IMR-90 (cell line): ENCODE data around the gene IL36A. TPM values are rescaled to one million over a fixed set of nuclear protein-coding genes. Genes with fewer than 3 reads are reported as not detected.

ENCODE experiments used
- ATAC-seq: fragments of 200-7000 bp; cut with Tn5 transposase; 2 replicates; pipeline ENCODE4 v1.9.1; 2020; ENCODE audit warnings: low read depth, mild to moderate bottlenecking, moderate library complexity
- BruUV-seq: library from RNA; stranded (reverse); fragments of 400-500 nt; replicated peaks from 2 replicates; lab custom pipeline; 2021; lab: Mats Ljungman, UMichigan
- CTCF ChIA-PET: fragments of 300-600 bp; formaldehyde crosslinking; extraction: SDS; loops from one replicate; lab custom pipeline; 2021; ENCODE audit warnings: antibody characterized with exemption; lab: Yijun Ruan, JAX
- POLR2A ChIA-PET: fragments of 300-600 bp; sonication (Branson Sonifier 250); formaldehyde crosslinking; loops from one replicate; lab custom pipeline; 2022; ENCODE audit warnings: antibody characterized with exemption; ENCODE audit not compliant: unreplicated experiment; lab: Charles Lee
- DNase-seq: peaks from one replicate; pipeline ENCODE4 v3.0.0; 2013
- H2AFZ ChIP-seq: replicated peaks from 2 replicates; pipeline ENCODE3; 2013; ENCODE audit warnings: low read length, mild to moderate bottlenecking; ENCODE audit not compliant: poor library complexity
- H2AK5ac ChIP-seq: 2 replicates; pipeline ENCODE4 v1.6.1; 2013; ENCODE audit warnings: low read depth, low read length, inconsistent platforms
- H2AK9ac ChIP-seq: replicated peaks from 2 replicates; pipeline ENCODE3; 2013; ENCODE audit warnings: mild to moderate bottlenecking, low read depth, low read length, moderate library complexity; ENCODE audit not compliant: poor library complexity
- H2BK120ac ChIP-seq: 2 replicates; pipeline ENCODE4 v1.6.1; 2013; ENCODE audit warnings: low read depth, low read length, inconsistent platforms
- H2BK15ac ChIP-seq: 3 replicates; pipeline ENCODE4 v1.6.1; 2013; ENCODE audit warnings: low read depth, low read length, inconsistent platforms
- H2BK20ac ChIP-seq: 2 replicates; pipeline ENCODE4 v1.6.1; 2013; ENCODE audit warnings: low read depth, mild to moderate bottlenecking, inconsistent platforms, low read length, moderate library complexity
- H2BK5ac ChIP-seq: 2 replicates; pipeline ENCODE4 v1.6.1; 2013; ENCODE audit warnings: mild to moderate bottlenecking, low read depth, low read length, inconsistent platforms; ENCODE audit not compliant: poor library complexity, severe bottlenecking
- H3K14ac ChIP-seq: replicated peaks from 2 replicates; pipeline ENCODE4 v1.6.1; 2013; ENCODE audit warnings: low read depth, low read length, inconsistent platforms
- H3K18ac ChIP-seq: 2 replicates; pipeline ENCODE4 v1.6.1; 2013; ENCODE audit warnings: low read depth, low read length, control low read depth
- H3K23ac ChIP-seq: 2 replicates; pipeline ENCODE4 v1.6.1; 2013; ENCODE audit warnings: low read depth, low read length, inconsistent platforms
- H3K27ac ChIP-seq: 2 replicates; pipeline ENCODE4 v1.5.1; 2013; ENCODE audit warnings: mild to moderate bottlenecking, control low read depth, low read length; ENCODE audit not compliant: insufficient read depth
- H3K27me3 ChIP-seq: 2 replicates; pipeline ENCODE4 v1.6.1; 2013; ENCODE audit warnings: low read length; ENCODE audit not compliant: control insufficient read depth, insufficient read depth
- H3K36me3 ChIP-seq: 2 replicates; pipeline ENCODE4 v1.6.1; 2013; ENCODE audit warnings: low read length, mixed read lengths; ENCODE audit not compliant: control insufficient read depth, insufficient read depth
- H3K4ac ChIP-seq: 2 replicates; pipeline ENCODE4 v1.6.1; 2013; ENCODE audit warnings: low read depth, low read length, inconsistent platforms
- H3K4me1 ChIP-seq: 2 replicates; pipeline ENCODE4 v1.6.1; 2013; ENCODE audit warnings: low read length, mixed read lengths; ENCODE audit not compliant: control insufficient read depth, insufficient read depth
- H3K4me2 ChIP-seq: 2 replicates; pipeline ENCODE4 v1.6.1; 2013; ENCODE audit warnings: low read depth, mild to moderate bottlenecking, control low read depth, low read length, moderate library complexity
- H3K4me3 ChIP-seq: 2 replicates; pipeline ENCODE4 v1.5.1; 2013; ENCODE audit warnings: low read depth, mild to moderate bottlenecking, control low read depth, low read length, moderate library complexity; ENCODE audit not compliant: insufficient read depth
- H3K56ac ChIP-seq: 2 replicates; pipeline ENCODE4 v1.6.1; 2013; ENCODE audit warnings: low read length, inconsistent platforms; ENCODE audit not compliant: insufficient read depth; ENCODE audit errors: extremely low read depth
- H3K79me1 ChIP-seq, 2 experiments: 2 replicates each; pipeline ENCODE4 v1.6.1; 2013; ENCODE audit warnings: low read length in 2 of 2, inconsistent platforms in 1 of 2, low read depth in 1 of 2
- H3K9ac ChIP-seq: 2 replicates; pipeline ENCODE4 v1.6.1; 2013; ENCODE audit warnings: low read depth, low read length, control low read depth
- H3K9me1 ChIP-seq: 2 replicates; pipeline ENCODE4 v1.6.1; 2013; ENCODE audit warnings: low read length, inconsistent platforms; ENCODE audit not compliant: insufficient read depth
- H3K9me3 ChIP-seq: 2 replicates; pipeline ENCODE4 v1.6.1; 2013; ENCODE audit warnings: low read length; ENCODE audit not compliant: control insufficient read depth, insufficient read depth
- H4K20me1 ChIP-seq: 2 replicates; pipeline ENCODE4 v1.6.1; 2013; ENCODE audit warnings: low read length, inconsistent platforms; ENCODE audit not compliant: insufficient read depth
- H4K5ac ChIP-seq: 2 replicates; pipeline ENCODE4 v1.6.1; 2013; ENCODE audit warnings: mild to moderate bottlenecking, low read depth, low read length, control low read depth
- H4K8ac ChIP-seq, 2 experiments: 2 replicates each; pipeline ENCODE4 v1.6.1; 2013; ENCODE audit warnings: low read depth in 2 of 2, low read length in 2 of 2, control low read depth in 1 of 2, inconsistent platforms in 1 of 2
- H4K91ac ChIP-seq: 2 replicates; pipeline ENCODE4 v1.6.1; 2013; ENCODE audit warnings: low read depth, low read length, inconsistent platforms; ENCODE audit not compliant: insufficient read depth
- CEBPB ChIP-seq: IDR thresholded peaks from 2 replicates; pipeline ENCODE4 v1.6.1; 2012; ENCODE audit warnings: low read depth, low read length, improper control_type of control experiment
- CHD1 ChIP-seq: IDR thresholded peaks from 2 replicates; pipeline ENCODE4 v1.6.1; 2012; ENCODE audit warnings: low read depth, low read length, improper control_type of control experiment
- MAZ ChIP-seq: IDR thresholded peaks from 2 replicates; pipeline ENCODE4 v1.6.1; 2012; ENCODE audit warnings: low read depth, mild to moderate bottlenecking, low read length, improper control_type of control experiment, moderate library complexity, borderline replicate concordance
- RAD21 ChIP-seq: IDR thresholded peaks from 2 replicates; pipeline ENCODE4 v1.6.1; 2012; ENCODE audit warnings: low read length, improper control_type of control experiment
- RCOR1 ChIP-seq: IDR thresholded peaks from 2 replicates; pipeline ENCODE4 v1.6.1; 2012; ENCODE audit warnings: mild to moderate bottlenecking, low read length, improper control_type of control experiment; ENCODE audit not compliant: insufficient replicate concordance
- USF2 ChIP-seq: fragments of 150-350 bp; IDR thresholded peaks from 2 replicates; pipeline ENCODE4 v1.6.1; 2017; ENCODE audit warnings: mild to moderate bottlenecking, antibody characterized with exemption, low read length, low read depth
- WGBS, 2 experiments: methylation state at CpG; one replicate each; pipeline versions ENCODE4 v1.1.5 to v1.1.7; 2013; ENCODE audit warnings: missing lambda C conversion rate in 2 of 2; ENCODE audit not compliant: insufficient read length in 1 of 2; ENCODE audit errors: extremely low coverage in 2 of 2; 5-methylcytosine and 5-hydroxymethylcytosine counted together
- dilution Hi-C: fragments of 300-500 bp; cut with HindIII; formaldehyde crosslinking; loops from one replicate; pipeline ENCODE4 v1.14.3; 2018; ENCODE audit warnings: low sequenced_read_pairs; ENCODE audit not compliant: unreplicated experiment
- in situ Hi-C: fragments of 300-500 bp; cut with MboI; formaldehyde crosslinking; loops from 3 replicates; pipeline ENCODE4 v1.14.3; 2019; ENCODE audit warnings: low sequenced_read_pairs, inconsistent platforms, mixed read lengths
- intact Hi-C: fragments of 100-400 bp; cut with micrococcal nuclease; formaldehyde crosslinking; loops from 2 replicates; pipeline ENCODE4 v1.10.0; 2022
- polyA plus RNA-seq, 3 experiments: library from polyadenylated mRNA; depleted of rRNA; stranded (reverse); fragments of >200 nt; gene quantifications; 2 replicates each; pipeline ENCODE4 v1.2.3, GENCODE V29; 2012; ENCODE audit warnings: low replicate concordance in 1 of 3
- total RNA-seq: library from RNA; depleted of rRNA; stranded (reverse); fragments of >200 nt; gene quantifications from 2 replicates; pipeline ENCODE4 v1.2.3, GENCODE V29; 2012

Gene IL36A
- total and polyA plus RNA-seq, 2 of the 4 experiments (the other 2 are of a cell fraction) = not detected

GRCh38 chr2:113028112-113028511 lies 22.9 kb downstream of the IL36A start:
- no CpG with 5 or more reads among the region's 1 CpG for WGBS, 2 experiments
- H3K18ac ChIP-seq = no peak overlapping the region
- peaks cover 3% of the 10 kb centered on the region for H3K27me3 ChIP-seq
- H3K4me1 ChIP-seq = no peaks in the 10 kb centered on the region
- no peak for DNase-seq
- H3K56ac ChIP-seq = no peak overlapping the region
- no peak overlapping the region for H2BK15ac ChIP-seq
- no peaks in the 10 kb centered on the region for H3K36me3 ChIP-seq
- no peak overlapping the region for H3K4me3 ChIP-seq
- in situ Hi-C loops (no loop called here), intact Hi-C loops (no loop called here), dilution Hi-C loops (no loop called here)
- H2BK120ac ChIP-seq = no peak overlapping the region
- H3K9ac ChIP-seq = no peak overlapping the region
- no peak overlapping the region for H3K4me2 ChIP-seq
- H4K91ac ChIP-seq = no peak overlapping the region
- POLR2A ChIA-PET = no interaction called here
- BruUV-seq = no TSS peak
- ATAC-seq = no peak
- H2AK9ac ChIP-seq = no peak overlapping the region
- no peak overlapping the region for H4K5ac ChIP-seq
- H3K14ac ChIP-seq = no peak overlapping the region
- TF ChIP-seq RAD21 (no peak), CEBPB (no peak), MAZ (no peak), USF2 (no peak), RCOR1 (no peak), CHD1 (no peak)
- H3K27ac ChIP-seq = no peak overlapping the region
- H3K79me1 ChIP-seq = no peaks in the 10 kb centered on the region
- no peaks in the 10 kb centered on the region for H3K9me3 ChIP-seq
- H3K23ac ChIP-seq = no peak overlapping the region
- H3K9me1 ChIP-seq = no peaks in the 10 kb centered on the region
- no peak overlapping the region for H2AK5ac ChIP-seq
- no peak overlapping the region for H2AFZ ChIP-seq
- no peak overlapping the region for H2BK5ac ChIP-seq
- H2BK20ac ChIP-seq = no peak overlapping the region
- no peak overlapping the region for H4K8ac ChIP-seq
- CTCF ChIA-PET = no interaction called here
- no peak overlapping the region for H3K4ac ChIP-seq
- no peaks in the 10 kb centered on the region for H4K20me1 ChIP-seq
